ENCODE results near the gene FGF11. TPM values are rescaled to one million over a fixed set of nuclear protein-coding genes. Genes with fewer than 3 reads are reported as not detected.

FGF11 gene
- polyA plus RNA-seq, 4 donors: 0.61 to 0.86 TPM; not detected in 2

GRCh38 chr17:7440113-7440833 is 961 bp downstream of the FGF11 start:
- WGBS, 3 donors: 2 to 3% (median 2%) methylated on average over 42 to 46 of the region's 46 CpGs
- no peak for FAIRE-seq
- peaks cover 3 to 86% (median 10%) of the 10 kb centered on the region in 3 donors for H3K27me3 ChIP-seq (ENCODE audit: control insufficient read depth in 3 of 3, insufficient read depth in 3 of 3, low read length in 3 of 3)

DNA sequence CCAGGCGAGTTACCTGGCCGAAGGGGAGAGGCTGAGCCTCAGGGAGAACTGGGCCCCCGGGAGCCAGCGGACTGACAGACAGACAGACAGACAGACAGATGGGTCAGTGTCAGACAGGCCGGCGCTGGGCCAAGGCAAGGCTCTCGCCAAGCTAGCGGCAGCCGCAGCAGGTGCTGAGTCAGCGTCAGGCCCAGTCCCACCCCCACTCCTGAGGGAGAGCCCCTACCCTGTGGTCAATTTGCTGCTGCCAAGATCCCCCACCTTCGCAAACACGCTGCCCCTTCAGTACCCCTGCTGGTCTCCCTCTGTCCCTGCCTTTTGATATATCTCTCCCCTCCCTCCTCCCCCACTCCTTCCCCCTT is 1.5 kb downstream of the FGF11 start:
- Histone ChIP-seq H3K27me3 (ENCODE audit: control insufficient read depth in 3 of 3, insufficient read depth in 3 of 3, low read length in 3 of 3) (peaks cover 3 to 89% (median 10%) of the 10 kb centered on the region in 3 donors), H3K36me3 (ENCODE audit: control insufficient read depth in 3 of 3, insufficient read depth in 2 of 3, low read depth in 1 of 3, low read length in 3 of 3) (peaks cover 0 to 2% (median 0%) of the 10 kb centered on the region in 3 donors), H3K27ac (ENCODE audit: low read depth in 1 of 3, low read length in 2 of 3) (no peak overlapping the region), H3K4me1 (ENCODE audit: control insufficient read depth in 3 of 3, insufficient read depth in 2 of 3, low read depth in 1 of 3, low read length in 2 of 3) (peaks cover 0 to 51% (median 4%) of the 10 kb centered on the region in 3 donors), H3K4me3 (ENCODE audit: low read depth in 1 of 3, low read length in 3 of 3) (no peak overlapping the region), H3K9me3 (ENCODE audit: control insufficient read depth in 2 of 2, insufficient read depth in 1 of 2, low read depth in 1 of 2, low read length in 1 of 2) (no peaks in the 10 kb centered on the region)
- FAIRE-seq (no peak), DNase-seq (no peak)
- 6 to 21% (median 11%) methylated on average over 7 to 12 of the region's 12 CpGs for WGBS, 3 donors

More at GRCh38 chr17:7440113-7440833, 961 bp downstream of the FGF11 start:
- Histone ChIP-seq H3K36me3 (ENCODE audit: control insufficient read depth in 3 of 3, insufficient read depth in 2 of 3, low read depth in 1 of 3, low read length in 3 of 3) (peaks cover 0 to 2% (median 0%) of the 10 kb centered on the region in 3 donors), H3K4me1 (ENCODE audit: control insufficient read depth in 3 of 3, insufficient read depth in 2 of 3, low read depth in 1 of 3, low read length in 2 of 3) (peaks cover 0 to 45% (median 4%) of the 10 kb centered on the region in 3 donors), H3K27ac (ENCODE audit: low read depth in 1 of 3, low read length in 2 of 3) (no peak overlapping the region), H3K4me3 (ENCODE audit: low read depth in 1 of 3, low read length in 3 of 3) (peak overlapping the region in 2 of 3 donors; percentile 22 to 38), H3K9me3 (ENCODE audit: control insufficient read depth in 2 of 2, insufficient read depth in 1 of 2, low read depth in 1 of 2, low read length in 1 of 2) (no peaks in the 10 kb centered on the region)
- DNase-seq: peak; percentile 38 to 63

DNA sequence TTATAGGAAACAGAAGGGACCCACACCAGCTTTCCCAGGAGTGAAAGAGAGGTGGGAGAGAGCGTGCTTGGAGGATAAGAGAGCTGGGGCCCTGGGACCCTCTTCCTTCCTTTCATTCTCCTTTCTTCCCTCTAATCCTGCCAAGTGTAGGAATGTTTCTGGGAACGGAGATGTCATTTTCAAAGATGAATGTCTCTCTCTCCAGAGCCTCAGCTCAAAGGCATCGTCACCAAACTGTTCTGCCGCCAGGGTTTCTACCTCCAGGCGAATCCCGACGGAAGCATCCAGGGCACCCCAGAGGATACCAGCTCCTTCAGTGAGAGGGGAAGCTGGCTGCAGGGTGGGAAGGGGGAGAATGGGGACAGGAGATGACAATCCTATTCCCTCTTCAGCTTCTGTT is 2.0 kb downstream of the FGF11 start:
- H3K9me3 ChIP-seq (ENCODE audit: control insufficient read depth in 2 of 2, insufficient read depth in 1 of 2, low read depth in 1 of 2, low read length in 1 of 2): no peaks in the 10 kb centered on the region
- FAIRE-seq (no peak), DNase-seq (no peak)
- H3K4me3 ChIP-seq (ENCODE audit: low read depth in 1 of 3, low read length in 3 of 3): no peak overlapping the region
- peaks cover 0 to 2% (median 0%) of the 10 kb centered on the region in 3 donors for H3K36me3 ChIP-seq (ENCODE audit: control insufficient read depth in 3 of 3, insufficient read depth in 2 of 3, low read depth in 1 of 3, low read length in 3 of 3)
- 65 to 73% (median 67%) methylated on average over 7 of the region's 7 CpGs for WGBS, 3 donors
- peaks cover 3 to 89% (median 10%) of the 10 kb centered on the region in 3 donors for H3K27me3 ChIP-seq (ENCODE audit: control insufficient read depth in 3 of 3, insufficient read depth in 3 of 3, low read length in 3 of 3)
- H3K4me1 ChIP-seq (ENCODE audit: control insufficient read depth in 3 of 3, insufficient read depth in 2 of 3, low read depth in 1 of 3, low read length in 2 of 3): peaks cover 0 to 52% (median 4%) of the 10 kb centered on the region in 3 donors
- no peak overlapping the region for H3K27ac ChIP-seq (ENCODE audit: low read depth in 1 of 3, low read length in 2 of 3)

- FAIRE-seq (no peak), DNase-seq (no peak)
- peaks cover 0 to 51% (median 4%) of the 10 kb centered on the region in 3 donors for H3K4me1 ChIP-seq (ENCODE audit: control insufficient read depth in 3 of 3, insufficient read depth in 2 of 3, low read depth in 1 of 3, low read length in 2 of 3)
- no peak overlapping the region for H3K4me3 ChIP-seq (ENCODE audit: low read depth in 1 of 3, low read length in 3 of 3)
- H3K9me3 ChIP-seq (ENCODE audit: control insufficient read depth in 2 of 2, insufficient read depth in 1 of 2, low read depth in 1 of 2, low read length in 1 of 2): no peaks in the 10 kb centered on the region
- 75 to 87% (median 80%) methylated on average over 2 of the region's 2 CpGs for WGBS, 3 donors
- H3K36me3 ChIP-seq (ENCODE audit: control insufficient read depth in 3 of 3, insufficient read depth in 2 of 3, low read depth in 1 of 3, low read length in 3 of 3): peaks cover 0 to 2% (median 0%) of the 10 kb centered on the region in 3 donors
- no peak overlapping the region for H3K27ac ChIP-seq (ENCODE audit: low read depth in 1 of 3, low read length in 2 of 3)
- peaks cover 3 to 91% (median 11%) of the 10 kb centered on the region in 3 donors for H3K27me3 ChIP-seq (ENCODE audit: control insufficient read depth in 3 of 3, insufficient read depth in 3 of 3, low read length in 3 of 3)
These were observed 2.8 kb downstream of the FGF11 start for GRCh38 chr17:7442142-7442541.

DNA sequence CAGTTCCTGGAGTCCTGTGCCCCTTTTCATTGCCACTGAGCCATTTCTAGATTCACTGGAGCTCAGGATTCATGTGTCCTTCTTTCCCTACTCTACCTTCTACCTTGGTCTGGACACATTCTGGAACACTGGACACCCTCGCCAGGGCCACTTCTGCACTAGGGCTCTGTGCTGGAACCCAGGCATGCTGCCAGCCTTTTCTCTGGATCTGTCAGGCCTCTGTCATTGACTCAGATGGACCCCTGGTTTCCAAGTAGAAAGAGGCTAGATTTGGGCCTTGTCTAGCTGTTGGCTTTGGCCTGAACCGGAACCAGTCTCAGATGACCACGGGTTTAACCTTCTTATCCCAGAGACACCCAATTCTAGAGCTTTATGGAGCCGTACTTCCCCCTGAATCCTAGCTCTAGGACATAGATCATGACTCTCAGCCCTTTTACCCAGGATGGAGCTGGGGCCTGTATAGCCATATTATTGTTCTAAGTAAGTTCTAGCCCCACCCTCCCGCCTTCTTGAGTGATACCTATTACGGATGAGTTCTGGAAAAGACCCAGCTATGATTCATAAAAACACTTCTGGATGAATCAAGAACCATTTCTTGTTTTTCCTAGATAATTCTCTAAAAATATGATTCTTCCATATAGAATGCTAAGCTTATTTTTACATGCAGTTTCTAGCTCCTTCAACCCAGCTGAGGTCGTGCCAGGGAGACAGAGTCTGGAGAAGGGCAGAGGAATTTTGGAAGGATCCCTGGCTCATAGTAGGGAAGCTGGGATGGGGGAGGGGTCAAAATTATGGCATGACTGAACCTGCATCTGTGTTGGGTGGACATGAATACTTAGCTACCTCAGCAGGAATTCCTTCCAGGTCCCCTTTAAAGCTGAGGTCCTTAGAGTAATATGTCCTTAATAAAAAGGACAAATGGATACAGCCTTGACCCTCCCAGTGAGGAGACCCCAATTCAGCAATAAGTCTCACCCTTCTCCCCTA is 4.5 kb downstream of the FGF11 start:
- H3K36me3 ChIP-seq (ENCODE audit: control insufficient read depth in 3 of 3, insufficient read depth in 2 of 3, low read depth in 1 of 3, low read length in 3 of 3): no peaks in the 10 kb centered on the region
- no peak overlapping the region for H3K27ac ChIP-seq (ENCODE audit: low read depth in 1 of 3, low read length in 2 of 3)
- H3K4me1 ChIP-seq (ENCODE audit: control insufficient read depth in 3 of 3, insufficient read depth in 2 of 3, low read depth in 1 of 3, low read length in 2 of 3): peaks cover 0 to 36% (median 0%) of the 10 kb centered on the region in 3 donors
- H3K4me3 ChIP-seq (ENCODE audit: low read depth in 1 of 3, low read length in 3 of 3): no peak overlapping the region
- FAIRE-seq (no peak), DNase-seq (no peak)
- no peaks in the 10 kb centered on the region for H3K9me3 ChIP-seq (ENCODE audit: control insufficient read depth in 2 of 2, insufficient read depth in 1 of 2, low read depth in 1 of 2, low read length in 1 of 2)
- peaks cover 0 to 82% (median 17%) of the 10 kb centered on the region in 3 donors for H3K27me3 ChIP-seq (ENCODE audit: control insufficient read depth in 3 of 3, insufficient read depth in 3 of 3, low read length in 3 of 3)
- 78 to 87% (median 85%) methylated on average over 7 of the region's 7 CpGs for WGBS, 3 donors

DNA sequence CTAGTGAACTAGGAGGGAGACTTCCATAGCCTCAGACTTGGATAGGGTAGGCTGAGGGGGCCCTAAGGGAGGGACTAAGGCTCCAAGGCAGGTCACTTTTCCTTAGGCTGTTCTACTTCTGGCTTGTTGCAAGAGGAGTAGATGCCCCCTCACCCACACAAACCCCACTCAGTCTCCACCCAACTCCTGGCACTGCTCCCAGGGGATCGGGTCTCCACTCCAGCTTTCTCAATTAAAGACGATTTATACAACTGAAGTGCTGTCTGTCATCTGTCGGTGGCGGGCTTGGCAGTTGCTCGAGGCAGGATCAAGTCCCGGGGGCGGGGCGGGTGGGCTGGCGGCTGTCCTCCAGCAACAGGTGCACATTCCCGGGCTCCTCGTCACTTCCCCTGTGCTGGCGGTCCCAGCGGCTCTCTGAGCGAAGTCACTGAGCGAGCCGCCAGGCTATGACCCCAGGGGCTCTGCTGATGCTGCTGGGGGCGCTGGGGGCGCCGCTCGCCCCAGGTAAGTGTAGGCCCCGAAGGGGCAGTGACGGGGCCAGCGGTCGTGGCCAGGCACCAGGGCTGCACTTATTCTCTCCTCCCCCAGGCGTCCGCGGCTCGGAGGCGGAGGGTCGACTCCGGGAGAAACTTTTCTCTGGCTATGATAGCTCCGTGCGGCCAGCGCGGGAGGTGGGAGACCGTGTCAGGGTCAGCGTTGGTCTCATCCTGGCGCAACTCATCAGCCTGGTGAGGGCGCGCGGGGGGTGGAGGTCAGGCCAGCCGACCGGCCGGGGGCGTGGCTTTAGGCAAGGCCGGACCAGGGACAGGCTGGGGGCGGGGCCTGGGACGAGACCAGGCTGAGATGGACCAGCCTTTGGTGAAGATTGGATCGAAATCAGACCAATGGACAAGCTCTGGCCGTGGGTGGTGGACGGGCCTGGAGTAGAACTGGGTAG is 5.6 kb downstream of the FGF11 start, which contains the start of gene CHRNB1:
Gene CHRNB1, plus strand, starts transcription at position 380 of the 937 bp plus-strand sequence. Its CDS starts 67 bp downstream, at position 447.
- H3K9me3 ChIP-seq (ENCODE audit: control insufficient read depth in 2 of 2, insufficient read depth in 1 of 2, low read depth in 1 of 2, low read length in 1 of 2): no peaks in the 10 kb centered on the region
- no peaks in the 10 kb centered on the region for H3K36me3 ChIP-seq (ENCODE audit: control insufficient read depth in 3 of 3, insufficient read depth in 2 of 3, low read depth in 1 of 3, low read length in 3 of 3)
- no peak for FAIRE-seq
- WGBS, 3 donors: 4 to 5% (median 5%) methylated on average over 35 to 51 of the region's 51 CpGs
- DNase-seq: peak; percentile 68 to 71
- no peak within 1 kb of the TSS for H3K27ac ChIP-seq (ENCODE audit: low read depth in 1 of 3, low read length in 2 of 3)
- H3K4me1 ChIP-seq (ENCODE audit: control insufficient read depth in 3 of 3, insufficient read depth in 2 of 3, low read depth in 1 of 3, low read length in 2 of 3): peaks cover 0 to 27% (median 0%) of the 10 kb centered on the region in 3 donors
- peaks cover 0 to 72% (median 17%) of the 10 kb centered on the region in 3 donors for H3K27me3 ChIP-seq (ENCODE audit: control insufficient read depth in 3 of 3, insufficient read depth in 3 of 3, low read length in 3 of 3)
- H3K4me3 ChIP-seq (ENCODE audit: low read depth in 1 of 3, low read length in 3 of 3): peak within 1 kb of the TSS; percentile 34 to 47 (median 46)

- peaks cover 0 to 65% (median 13%) of the 10 kb centered on the region in 3 donors for H3K27me3 ChIP-seq (ENCODE audit: control insufficient read depth in 3 of 3, insufficient read depth in 3 of 3, low read length in 3 of 3)
- no peaks in the 10 kb centered on the region for H3K36me3 ChIP-seq (ENCODE audit: control insufficient read depth in 3 of 3, insufficient read depth in 2 of 3, low read depth in 1 of 3, low read length in 3 of 3)
- no peaks in the 10 kb centered on the region for H3K9me3 ChIP-seq (ENCODE audit: control insufficient read depth in 2 of 2, insufficient read depth in 1 of 2, low read depth in 1 of 2, low read length in 1 of 2)
- FAIRE-seq (no peak), DNase-seq (peak; percentile 81)
- H3K4me1 ChIP-seq (ENCODE audit: control insufficient read depth in 3 of 3, insufficient read depth in 2 of 3, low read depth in 1 of 3, low read length in 2 of 3): peaks cover 0 to 21% (median 0%) of the 10 kb centered on the region in 3 donors
- no peak overlapping the region for H3K27ac ChIP-seq (ENCODE audit: low read depth in 1 of 3, low read length in 2 of 3)
- H3K4me3 ChIP-seq (ENCODE audit: low read depth in 1 of 3, low read length in 3 of 3): peak overlapping the region; percentile 34 to 47 (median 46)
- WGBS, 3 donors: 0 to 5% (median 2%) methylated on average over 16 of the region's 16 CpGs
These were observed 6.3 kb downstream of the FGF11 start for GRCh38 chr17:7445619-7445968.

Measured in small intestine (tissue), 7 donors.